Skin of body (tissue), 2 donors: ENCODE measurements around the gene TBC1D5. TPM values are rescaled to one million over a fixed set of nuclear protein-coding genes. Genes with fewer than 3 reads are reported as not detected.
"Not testable (repeated sequence)": the region's sequence is repeated elsewhere in the genome, so short reads cannot be mapped to it uniquely, and the experiment has no call there.

Source experiments
- DNase-seq: peaks from one replicate; lab custom pipeline; 2025; lab: John Stamatoyannopoulos, UW
- total RNA-seq: library from RNA; depleted of rRNA; stranded (reverse); fragments of >200 nt; gene quantifications from one replicate; pipeline ENCODE4 v1.2.3, GENCODE V29; 2014

TBC1D5 gene
- total RNA-seq, 1 donor from 2014 or later, result 99.1 TPM

DNA sequence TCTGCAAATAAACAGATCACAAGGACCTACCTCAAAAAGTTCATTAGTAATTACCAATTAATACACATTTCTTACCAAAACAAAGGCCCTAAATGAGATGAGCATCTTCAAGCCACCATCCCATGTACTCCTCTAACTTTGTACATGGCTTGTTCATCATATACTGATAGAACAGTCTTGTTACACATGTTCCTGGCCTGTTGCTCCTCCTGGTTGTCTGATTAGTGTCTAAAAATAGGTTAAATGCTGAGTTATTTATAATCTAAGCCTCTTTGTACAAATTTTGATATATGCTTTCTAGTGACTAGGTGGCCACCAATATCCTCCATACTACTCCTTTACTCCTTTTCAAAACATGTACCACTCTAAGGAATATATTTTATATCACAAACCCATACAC, 25.0 kb downstream of the TBC1D5 start:
- DNase-seq, result no peak

- no peak for DNase-seq
Measured at GRCh38 chr3:17714473-17714872, 28.0 kb downstream of the TBC1D5 start.

DNA sequence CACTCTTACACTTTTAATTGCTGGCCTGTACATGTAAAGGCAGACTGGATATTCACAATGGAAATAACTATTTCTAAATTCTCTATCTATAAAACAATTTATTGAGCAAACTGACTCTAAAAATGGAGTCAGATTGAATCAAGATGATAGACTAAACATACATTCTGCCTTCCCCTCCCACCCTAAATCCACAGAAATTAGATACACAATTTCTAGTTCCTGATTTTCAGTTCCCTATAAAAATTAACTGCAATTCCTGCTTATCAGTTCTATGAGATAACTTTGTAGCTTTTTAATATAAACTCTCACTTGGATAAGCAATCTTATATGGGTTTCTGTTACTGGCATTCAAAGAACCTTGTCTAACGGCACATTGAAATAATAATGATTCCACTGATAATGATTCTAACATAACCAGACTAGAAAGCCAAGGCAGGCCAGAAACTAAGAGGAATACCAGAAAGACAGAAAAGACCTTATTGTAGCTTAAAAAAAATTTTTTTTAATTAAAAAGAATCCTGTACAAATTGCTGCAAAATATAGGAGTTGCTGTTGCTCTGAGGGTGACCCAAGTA, 33.1 kb downstream of the TBC1D5 start:
- no peak for DNase-seq

DNA sequence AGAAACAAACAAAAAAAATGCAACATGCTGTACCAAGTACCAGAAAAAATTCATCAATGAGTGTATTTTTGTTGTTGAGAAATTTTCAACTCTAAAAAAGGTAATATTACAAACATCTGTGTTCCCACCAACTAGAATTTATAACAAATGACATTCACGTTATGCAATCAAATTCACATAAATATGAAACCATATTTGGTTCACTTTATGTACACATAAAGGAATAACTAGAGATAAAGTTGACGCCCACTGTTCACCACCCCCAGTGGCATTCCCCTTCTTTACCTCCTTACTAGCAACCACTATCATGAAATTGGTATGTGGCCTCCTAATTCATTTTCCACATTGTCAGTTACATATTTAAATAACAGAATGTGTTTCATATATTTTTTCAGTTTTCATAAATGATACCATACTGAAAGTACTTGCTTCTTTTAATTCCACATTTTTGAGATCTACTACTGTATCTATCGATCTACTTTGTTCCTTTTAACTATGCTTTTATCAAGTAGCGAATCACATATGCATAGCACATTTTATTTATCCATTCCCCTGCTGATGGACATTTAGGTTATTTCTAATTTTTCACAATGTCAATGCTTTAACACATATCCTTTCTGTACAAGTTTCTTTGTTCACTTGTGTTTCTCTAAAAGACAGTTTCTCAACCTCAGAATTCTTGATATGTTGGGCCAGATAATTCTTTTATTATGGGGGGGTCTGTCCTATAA, 34.5 kb downstream of the TBC1D5 start:
- no peak for DNase-seq

GRCh38 chr3:17705991-17706390, 36.4 kb downstream of the TBC1D5 start:
- not testable (repeated sequence) for DNase-seq

GRCh38 chr3:17699815-17700214, 42.6 kb downstream of the TBC1D5 start:
- DNase-seq, result not testable (repeated sequence)

DNA sequence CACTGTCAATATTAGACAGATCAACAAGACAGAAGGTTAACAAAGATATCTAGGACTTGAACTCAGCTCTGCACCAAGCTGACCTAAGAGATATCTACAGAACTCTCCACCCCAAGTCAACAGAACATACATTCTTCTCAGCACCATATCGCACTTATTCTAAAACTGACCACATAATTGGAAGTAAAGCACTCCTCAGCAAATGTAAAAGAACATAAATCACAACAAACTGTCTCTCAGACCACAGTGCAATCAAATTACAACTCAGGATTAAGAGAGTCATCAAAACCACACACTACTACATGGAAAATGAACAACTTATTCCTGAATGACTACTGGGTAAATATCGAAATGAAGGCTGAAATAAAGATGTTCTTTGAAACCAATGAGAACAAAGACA, 46.8 kb downstream of the TBC1D5 start:
- DNase-seq, result not testable (repeated sequence)

DNA sequence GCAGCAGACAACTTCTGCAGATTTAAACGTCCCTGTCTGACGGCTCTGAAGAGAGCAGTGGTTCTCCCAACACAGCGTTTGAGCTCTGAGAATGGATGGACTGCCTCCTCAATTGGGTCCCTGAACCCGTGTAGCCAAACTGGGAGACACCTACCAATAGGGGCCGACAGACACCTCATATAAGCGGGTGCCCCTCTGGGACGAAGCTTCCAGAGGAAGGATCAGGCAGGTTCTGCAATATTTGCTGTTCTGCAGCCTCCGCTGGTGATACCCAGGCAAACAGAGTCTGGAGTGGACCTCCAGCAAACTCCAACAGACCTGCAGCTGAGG, 48.8 kb downstream of the TBC1D5 start:
- not testable (repeated sequence) for DNase-seq

GRCh38 chr3:17692846-17693669, 49.4 kb downstream of the TBC1D5 start:
- not testable (repeated sequence) for DNase-seq

GRCh38 chr3:17687566-17687965, 54.9 kb downstream of the TBC1D5 start:
- no peak for DNase-seq

DNA sequence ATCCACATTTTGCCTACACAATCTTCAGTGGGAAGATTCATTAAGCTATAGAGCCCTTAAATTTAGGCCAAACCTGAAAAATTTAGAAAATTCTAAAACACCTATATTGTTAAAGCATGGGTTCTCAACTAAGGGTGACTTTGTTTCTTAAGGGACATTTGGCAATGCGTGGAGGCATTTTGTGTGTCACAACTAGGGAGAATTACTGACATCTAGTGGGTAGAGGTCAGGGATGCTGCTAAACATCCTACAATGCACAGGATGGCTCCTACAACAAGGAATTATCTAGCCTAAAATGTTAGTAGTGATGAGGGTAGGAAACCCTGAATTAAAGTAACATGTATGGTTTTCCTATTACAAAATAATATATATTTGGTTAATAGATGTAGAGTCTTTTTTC, 55.8 kb downstream of the TBC1D5 start:
- DNase-seq, result no peak

DNA sequence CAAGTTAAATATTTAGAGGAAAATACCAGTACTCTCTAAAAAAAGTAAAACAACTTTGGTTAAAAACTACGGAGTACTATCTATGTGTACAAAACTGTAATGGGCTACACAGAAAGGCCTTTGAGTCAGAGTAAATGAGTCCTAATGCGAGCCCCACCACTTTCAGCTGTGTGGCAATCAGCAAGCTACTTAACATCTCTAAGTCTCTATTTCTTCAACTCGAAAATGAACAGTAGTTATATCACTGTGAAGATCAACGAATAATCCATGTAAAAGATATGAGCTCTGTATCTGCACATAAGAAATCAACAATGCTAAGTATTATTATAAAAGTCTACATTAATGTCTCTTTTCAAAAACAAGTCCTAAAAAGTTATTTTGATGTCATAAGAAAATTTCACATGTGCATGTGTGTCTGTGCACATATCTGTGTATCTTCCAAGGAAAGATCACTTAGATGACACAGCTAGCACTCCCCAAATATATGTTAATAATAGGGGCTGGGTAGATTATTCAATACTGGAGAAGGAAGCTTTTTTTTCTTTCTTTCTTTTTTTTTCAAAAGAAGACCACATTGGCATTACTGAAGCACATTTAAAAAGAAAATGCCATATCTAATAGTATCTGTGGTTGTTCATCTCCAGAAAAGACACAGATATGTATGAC, 58.8 kb downstream of the TBC1D5 start:
- no peak for DNase-seq

GRCh38 chr3:17680530-17680929, 61.9 kb downstream of the TBC1D5 start:
- no peak for DNase-seq

DNA sequence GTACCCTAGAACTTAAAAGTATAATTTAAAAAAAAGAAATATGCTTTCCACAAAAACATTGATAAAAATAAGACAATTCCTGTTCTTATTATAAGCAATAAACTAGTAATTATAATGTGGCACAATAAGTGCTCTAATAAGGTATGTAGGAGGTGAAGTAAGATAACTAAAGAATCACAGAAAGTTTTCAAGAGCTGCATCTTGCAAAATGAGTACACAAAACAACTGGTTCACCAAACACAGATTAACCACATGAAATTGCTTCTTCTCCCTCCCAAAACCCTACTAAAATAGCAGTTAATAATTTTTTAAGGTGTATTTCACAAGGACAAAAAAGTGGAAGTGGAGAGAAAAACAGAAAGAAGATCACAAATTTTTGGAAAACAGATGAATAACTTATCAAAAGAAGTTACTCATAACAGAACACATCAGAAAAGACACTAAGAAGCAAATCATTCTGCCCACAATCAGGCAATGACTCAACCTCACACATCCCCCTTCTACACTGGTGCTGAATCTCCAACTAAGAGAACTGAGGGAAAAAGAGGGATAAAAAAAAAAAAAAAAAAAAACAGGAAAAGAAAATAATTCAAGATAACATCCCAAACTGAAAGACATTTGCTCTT, 64.2 kb downstream of the TBC1D5 start:
- DNase-seq, result no peak

DNA sequence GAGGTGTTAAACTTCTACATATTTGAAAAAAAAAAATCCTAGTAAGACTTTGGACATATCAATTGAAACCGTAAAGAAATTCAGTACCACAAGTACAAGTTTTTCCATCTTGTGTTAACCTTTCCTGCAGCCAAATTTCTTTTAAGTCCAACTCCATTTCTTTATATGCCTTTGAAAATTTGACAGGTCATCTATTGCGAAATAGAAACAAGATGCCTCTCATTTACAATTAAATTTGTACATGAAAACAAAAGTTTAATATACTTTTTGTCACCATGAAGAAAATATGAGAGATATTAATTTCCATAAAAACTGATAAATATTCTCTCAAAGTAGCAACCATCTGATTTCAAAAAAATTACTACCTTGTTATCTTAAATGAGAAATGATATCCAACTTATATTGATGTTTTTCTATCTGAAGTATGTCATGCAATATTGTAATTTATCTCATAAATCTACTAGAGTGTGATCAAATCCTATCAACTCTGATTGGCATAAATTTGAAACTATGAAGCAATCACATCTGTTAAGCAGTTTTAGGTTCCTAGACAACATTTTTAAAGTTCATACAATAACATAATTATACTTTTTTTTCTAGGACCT, 68.2 kb downstream of the TBC1D5 start:
- no peak for DNase-seq

DNA sequence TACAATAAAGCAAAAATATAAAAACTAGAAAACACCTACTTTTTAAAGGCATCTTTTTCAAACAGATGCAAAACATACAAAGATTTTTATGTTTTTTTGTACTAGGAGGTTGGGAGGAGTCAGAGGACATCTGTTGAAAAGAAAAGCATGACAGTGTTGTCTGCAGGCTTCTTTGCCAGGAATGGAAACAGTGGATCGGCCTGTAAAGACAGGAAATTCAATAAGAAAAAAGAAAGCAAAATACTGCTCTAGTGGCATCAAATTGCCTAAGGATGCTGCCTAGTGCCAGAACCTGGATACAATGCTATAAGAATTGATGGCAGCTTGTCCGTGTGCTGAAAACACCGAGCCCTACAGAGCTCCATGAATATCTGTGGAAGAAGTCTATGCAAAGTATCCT, 69.9 kb downstream of the TBC1D5 start:
- DNase-seq, result peak; percentile 39

DNA sequence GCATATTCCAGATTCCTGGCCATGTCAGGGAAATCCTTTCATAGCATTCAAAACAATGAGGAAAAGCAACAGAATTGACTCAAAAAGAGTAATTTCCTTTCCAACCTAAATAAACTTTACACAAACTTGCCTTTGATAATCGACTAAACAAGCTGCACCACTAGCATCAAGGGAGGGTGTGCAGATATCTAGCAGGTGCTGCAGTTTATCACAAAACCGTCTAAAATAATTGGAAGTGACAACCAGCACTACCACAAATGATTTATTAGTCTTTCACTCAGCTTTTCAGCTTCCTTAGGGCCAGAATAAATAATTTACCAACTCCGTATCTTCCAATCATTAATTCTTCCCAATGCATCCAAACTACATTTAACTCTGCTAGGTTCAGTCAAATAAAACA, 71.7 kb downstream of the TBC1D5 start:
- no peak for DNase-seq

DNA sequence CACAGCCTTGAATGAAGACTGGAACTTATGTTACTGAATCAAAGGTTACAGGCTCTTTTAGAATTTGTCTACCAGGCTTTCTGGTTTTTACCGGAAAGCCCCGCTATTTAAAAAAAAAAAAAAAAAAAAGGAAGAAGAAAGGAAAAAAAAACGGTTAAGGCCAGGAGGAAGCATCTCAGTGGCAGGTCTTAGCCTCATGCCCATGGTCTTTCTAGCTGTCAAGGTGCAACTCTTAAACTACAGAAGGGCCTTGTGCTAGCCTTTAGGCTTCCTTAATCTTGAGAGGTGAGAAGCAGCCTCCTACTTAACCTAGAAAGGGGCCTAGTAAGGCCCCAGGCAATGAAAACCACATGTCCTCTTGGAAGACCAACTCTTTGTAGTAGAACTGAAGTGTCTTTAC, 77.5 kb downstream of the TBC1D5 start:
- no peak for DNase-seq

DNA sequence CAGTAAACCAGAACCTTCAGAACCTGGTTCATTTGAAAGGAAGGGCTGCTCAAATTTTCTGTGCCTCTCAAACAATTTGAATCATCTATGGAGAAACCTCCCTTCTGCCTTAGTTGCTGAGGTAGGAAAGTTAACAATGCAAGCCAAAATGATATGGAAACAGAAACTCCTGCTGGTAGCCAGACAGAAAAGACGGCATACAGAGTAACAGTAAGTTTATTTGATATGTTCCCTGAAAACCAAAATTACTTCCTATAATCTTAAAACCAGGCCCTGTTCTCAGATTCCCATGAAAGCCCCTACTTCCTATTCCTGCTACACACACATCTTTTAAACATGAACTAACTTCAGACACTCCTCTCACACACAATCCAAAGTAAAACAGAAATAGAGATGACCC, 86.2 kb downstream of the TBC1D5 start:
- DNase-seq, result no peak

DNA sequence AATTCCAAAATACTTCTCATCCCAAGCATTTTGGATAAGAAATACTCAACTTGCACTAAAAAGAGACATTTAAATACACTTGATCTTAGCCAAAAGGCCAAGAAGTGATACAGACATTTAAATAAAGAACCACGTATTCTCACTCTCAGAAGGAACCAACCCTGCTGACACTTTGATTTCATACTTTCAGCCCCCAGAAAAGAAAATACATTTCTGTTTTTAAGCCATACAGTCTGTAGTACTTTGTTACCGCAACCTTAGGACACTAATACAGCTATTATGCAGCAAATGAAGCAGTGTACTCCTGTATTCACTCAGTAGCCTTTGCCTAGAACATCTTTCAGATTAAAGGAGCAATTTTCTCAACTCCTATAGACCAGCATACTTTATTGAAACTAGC, 86.7 kb downstream of the TBC1D5 start:
- no peak for DNase-seq

- DNase-seq, result not testable (repeated sequence)
Measured at GRCh38 chr3:17649748-17650147, 92.7 kb downstream of the TBC1D5 start.
